Germinal center (tissue), 1 donor: ENCODE measurements around the gene MRPL10.

ENCODE experiments used
- DNase-seq: peaks from one replicate; pipeline ENCODE4 v3.0.0; 2012; ENCODE audit warnings: mixed read lengths, low spot score

MRPL10 gene

GRCh38 chr17:47857551-47858455, 26.5 kb upstream of the MRPL10 start:
- DNase-seq: no peak

- no peak for DNase-seq
Observed at GRCh38 chr17:47856830-47857229, 25.5 kb upstream of the MRPL10 start.

- DNase-seq: no peak
Observed at GRCh38 chr17:47855737-47856136, 24.4 kb upstream of the MRPL10 start.

- no peak for DNase-seq
Observed at GRCh38 chr17:47853616-47854015, 22.3 kb upstream of the MRPL10 start.

- DNase-seq: no peak
Observed at GRCh38 chr17:47852113-47852949, 21.0 kb upstream of the MRPL10 start.

GRCh38 chr17:47851764-47852112, 20.4 kb upstream of the MRPL10 start:
- DNase-seq: no peak

GRCh38 chr17:47850692-47851573, 19.6 kb upstream of the MRPL10 start, which contains the start of gene SP6:
TSS of gene SP6 (minus strand) at chr17:47851163. CDS start at chr17:47848429, 2,734 bp downstream.
- peak; percentile 49 for DNase-seq

GRCh38 chr17:47850373-47850691, 19.0 kb upstream of the MRPL10 start:
- DNase-seq: no peak

GRCh38 chr17:47848198-47848513, 16.8 kb upstream of the MRPL10 start:
- no peak for DNase-seq

- peak; percentile 30 for DNase-seq
Observed at GRCh38 chr17:47847341-47848197, 16.2 kb upstream of the MRPL10 start.

- DNase-seq: no peak
Observed at GRCh38 chr17:47846716-47847340, 15.5 kb upstream of the MRPL10 start.

GRCh38 chr17:47845716-47846075, 14.4 kb upstream of the MRPL10 start:
- no peak for DNase-seq

GRCh38 chr17:47844814-47845715, 13.7 kb upstream of the MRPL10 start:
- DNase-seq: no peak

- DNase-seq: no peak
Observed at GRCh38 chr17:47844227-47844626, 12.9 kb upstream of the MRPL10 start.

- no peak for DNase-seq
Observed at GRCh38 chr17:47843391-47843730, 12.0 kb upstream of the MRPL10 start.

- DNase-seq: no peak
Observed at GRCh38 chr17:47841488-47842291, 10.3 kb upstream of the MRPL10 start.

- DNase-seq: peak; percentile 88
Observed at GRCh38 chr17:47840742-47841487, 9.6 kb upstream of the MRPL10 start, which contains the start of gene SCRN2. TSS of gene SCRN2 (minus strand) at chr17:47841273. CDS start at chr17:47840843, 430 bp downstream.
